Omental fat pad (tissue), 4 donors: Measurements from ENCODE around the gene TEX10. TPM values are rescaled to one million over a fixed set of nuclear protein-coding genes. Genes with fewer than 3 reads are reported as not detected.

Experiments
- ATAC-seq: fragments of 150-250 bp; one replicate; pipeline ENCODE4 v1.9.1; 2016; ENCODE audit warnings: mild to moderate bottlenecking, moderate library complexity; ENCODE audit not compliant: low FRiP score
- DNase-seq: peaks from one replicate; pipeline ENCODE4 v3.0.0-alpha.2; 2019; ENCODE audit warnings: low spot score
- CTCF ChIP-seq, 3 donors: fragments of 450-650 bp; IDR thresholded peaks; one replicate each; pipeline ENCODE4 v1.5.1; 2016 to 2017; ENCODE audit warnings: antibody characterized with exemption in 3 of 3, mild to moderate bottlenecking in 3 of 3, moderate library complexity in 2 of 3
- total RNA-seq, 4 donors: library from RNA; depleted of rRNA; stranded (reverse); fragments of >200 nt; gene quantifications; one replicate each; pipeline ENCODE4 v1.1.0, GENCODE V29; 2016

The TEX10 gene
- total RNA-seq, 4 donors from 2014 or later = 15.8 to 51.0 (median 29.9) TPM

DNA sequence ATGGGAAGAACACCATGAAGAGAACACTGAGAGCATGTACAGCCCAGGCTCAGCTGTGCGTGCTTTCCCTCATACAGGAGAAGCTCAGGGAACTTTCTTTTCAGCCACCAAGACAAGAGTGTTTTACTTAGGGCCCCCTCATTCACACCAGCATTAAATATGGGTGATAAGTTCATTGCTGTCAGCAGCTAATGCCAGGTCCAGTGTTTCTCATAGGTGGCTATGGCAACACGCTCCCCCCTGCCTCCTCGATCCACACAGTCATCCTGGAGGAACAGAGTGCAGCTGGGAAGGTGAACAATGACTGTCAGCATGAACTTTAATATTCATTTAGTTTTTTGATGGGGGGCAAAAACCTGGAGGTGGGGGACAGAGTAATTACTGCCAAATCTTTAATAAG is 54.4 kb downstream of the TEX10 start:
- DNase-seq (no peak), ATAC-seq (no peak)
- no peak for TF ChIP-seq CTCF (IDR thresholded peaks at IDR 0.05)

GRCh38 chr9:100296407-100296806 is 56.3 kb downstream of the TEX10 start:
- no peak for ATAC-seq
- TF ChIP-seq CTCF (IDR thresholded peaks at IDR 0.05) = no peak
- DNase-seq = no peak

DNA sequence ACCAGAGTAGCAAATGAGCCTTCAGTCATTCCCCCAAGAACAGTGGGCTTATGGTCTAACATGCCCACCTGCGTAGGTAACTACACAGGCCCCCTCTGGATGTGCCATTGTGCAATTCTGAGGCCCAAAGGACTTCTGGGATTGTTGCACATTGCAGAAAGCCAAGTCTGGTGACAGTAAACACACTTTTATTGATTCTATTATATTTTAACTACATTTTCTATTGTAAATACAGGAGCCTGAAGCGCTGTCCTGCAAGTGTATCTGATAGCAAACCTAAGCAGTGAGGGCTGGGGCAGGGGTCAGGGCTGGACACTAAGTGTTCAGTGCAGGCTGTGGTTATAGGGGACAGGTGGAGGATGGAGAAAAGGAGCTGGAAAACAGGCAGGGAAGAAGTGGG is 57.5 kb downstream of the TEX10 start:
- no peak for TF ChIP-seq CTCF (IDR thresholded peaks at IDR 0.05)
- DNase-seq (no peak), ATAC-seq (no peak)

DNA sequence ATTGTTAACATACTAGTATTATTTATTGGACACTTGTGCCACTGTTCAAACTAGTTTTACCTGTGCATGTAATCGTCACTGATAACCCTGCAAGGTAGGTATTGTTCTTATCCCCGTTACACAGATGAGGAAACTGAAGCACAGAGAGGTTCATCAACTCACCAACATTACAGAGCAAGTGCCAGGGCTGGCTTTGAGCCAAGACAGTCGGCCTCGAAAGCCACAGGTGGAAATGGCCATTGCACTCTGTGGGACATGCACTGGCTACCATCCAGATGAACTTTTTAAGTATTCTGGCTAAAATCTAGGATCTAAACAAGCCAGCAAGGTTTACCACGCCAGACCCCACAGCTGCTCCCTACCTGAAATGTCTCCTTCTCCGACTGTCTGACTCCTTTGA is 57.9 kb downstream of the TEX10 start:
- no peak for TF ChIP-seq CTCF (IDR thresholded peaks at IDR 0.05)
- DNase-seq (no peak), ATAC-seq (no peak)

GRCh38 chr9:100294341-100294740 is 58.4 kb downstream of the TEX10 start:
- no peak for TF ChIP-seq CTCF (IDR thresholded peaks at IDR 0.05)
- ATAC-seq (no peak), DNase-seq (no peak)

- no peak for DNase-seq
- no peak for TF ChIP-seq CTCF (IDR thresholded peaks at IDR 0.05)
- no peak for ATAC-seq
Measured at GRCh38 chr9:100292414-100292813, 60.3 kb downstream of the TEX10 start.

DNA sequence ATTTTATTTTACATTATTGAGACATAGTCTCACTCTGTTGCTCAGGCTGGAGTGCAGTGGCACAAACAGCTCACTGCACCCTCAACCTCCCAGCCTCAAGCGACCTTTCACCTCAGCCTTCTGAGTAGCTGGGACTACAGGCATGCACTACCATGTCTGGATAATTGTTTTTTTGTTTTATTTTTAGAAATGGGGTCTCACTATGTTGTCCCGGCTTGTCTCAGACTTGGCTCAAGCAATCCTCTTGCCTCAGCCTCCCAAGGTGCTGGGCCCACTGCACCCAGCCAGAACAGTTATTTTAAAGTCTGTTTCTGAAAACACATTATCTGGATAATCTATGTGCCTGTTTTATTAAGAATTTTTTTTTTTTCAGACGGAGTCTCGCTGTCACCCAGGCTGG is 62.0 kb downstream of the TEX10 start:
- no peak for ATAC-seq
- no peak for TF ChIP-seq CTCF (IDR thresholded peaks at IDR 0.05)
- DNase-seq = no peak
